ENCODE results near the gene NSMCE1. TPM values are rescaled to one million over a fixed set of nuclear protein-coding genes. Genes with fewer than 3 reads are reported as not detected.
"Not testable (repeated sequence)": the region's sequence is repeated elsewhere in the genome, so short reads cannot be mapped to it uniquely, and the experiment has no call there.

NSMCE1 gene
- total RNA-seq, 2 experiments from 2014 or later, result 31.9 to 33.9 TPM

- Histone ChIP-seq H3K27me3 (ENCODE audit: control insufficient read depth in 1 of 2, insufficient read depth in 2 of 2, low read length in 2 of 2) (no peaks in the 10 kb centered on the region), H3K36me3 (ENCODE audit: insufficient read depth, low read length) (no peaks in the 10 kb centered on the region), H3K27ac (ENCODE audit: low read depth in 1 of 2, low read length in 2 of 2) (no peak overlapping the region), H3K9me3 (ENCODE audit: control insufficient read depth in 1 of 2, insufficient read depth in 1 of 2, low read length in 2 of 2) (no peaks in the 10 kb centered on the region), H3K4me1 (ENCODE audit: insufficient read depth, low read length) (peaks cover 38% of the 10 kb centered on the region), H3K4me3 (ENCODE audit: low read length) (peak overlapping the region; percentile 9)
- intact Hi-C loops (cut with DNase I, micrococcal nuclease), result loop anchor here in 1 of 2 experiments (1.0 to 5.0 kb wide), 2 partner anchors 15 to 43 kb away; no protein-coding TSS in a partner anchor
- H3K4me3 Mint-ChIP-seq, result peak overlapping the region; percentile 70
- CTCF ChIA-PET, result interaction anchor here (0.7 to 2.8 kb wide), 5 partner anchors 19 to 95 kb away, joined by 3 to 16 read pairs (median 6); no protein-coding TSS in a partner anchor
- no peaks in the 10 kb centered on the region for H3K9me3 Mint-ChIP-seq
- peaks cover 1% of the 10 kb centered on the region for H3K36me3 Mint-ChIP-seq (ENCODE audit: low read depth)
- no peaks in the 10 kb centered on the region for H3K27me3 Mint-ChIP-seq
- POLR2A ChIA-PET, result interaction anchor here (0.6 to 4.4 kb wide), 13 partner anchors 8 to 186 kb away, joined by 3 to 33 read pairs (median 4); partner anchors contain the start of gene KDM8
- H3K27ac Mint-ChIP-seq, result peak overlapping the region; percentile 77
- H3K4me1 Mint-ChIP-seq (ENCODE audit: low read depth), result peaks cover 53% of the 10 kb centered on the region
- DNase-seq (peak in 4 of 14 experiments; percentile 28 to 57 (median 50)), ATAC-seq (ENCODE audit: poor library complexity) (peak; percentile 42)
- no peak for TF ChIP-seq CTCF (IDR thresholded peaks at IDR 0.05)
Measured at GRCh38 chr16:27273670-27274423, 5.3 kb upstream of the NSMCE1 start.

- CTCF ChIA-PET, result interaction anchor here (0.8 to 1.7 kb wide), 2 partner anchors 38 to 42 kb away, joined by 3 to 16 read pairs; no protein-coding TSS in a partner anchor
- TF ChIP-seq CTCF (IDR thresholded peaks at IDR 0.05), result no peak
- no peak for DNase-seq
- Mint-ChIP-seq H3K9me3 (no peaks in the 10 kb centered on the region), H3K4me1 (ENCODE audit: low read depth) (peaks cover 59% of the 10 kb centered on the region), H3K4me3 (peak overlapping the region; percentile 70), H3K27me3 (no peaks in the 10 kb centered on the region), H3K36me3 (ENCODE audit: low read depth) (peaks cover 7% of the 10 kb centered on the region), H3K27ac (peak overlapping the region; percentile 77)
- intact Hi-C loops (cut with DNase I, micrococcal nuclease), result loop anchor here in 1 of 2 experiments (5.0 kb wide), 1 partner anchor 44 kb away; no protein-coding TSS in a partner anchor
- Histone ChIP-seq H3K27me3 (ENCODE audit: control insufficient read depth in 1 of 2, insufficient read depth in 2 of 2, low read length in 2 of 2) (no peaks in the 10 kb centered on the region), H3K4me3 (ENCODE audit: low read length) (no peak overlapping the region), H3K4me1 (ENCODE audit: insufficient read depth, low read length) (peaks cover 39% of the 10 kb centered on the region), H3K27ac (ENCODE audit: low read depth in 1 of 2, low read length in 2 of 2) (no peak overlapping the region), H3K9me3 (ENCODE audit: control insufficient read depth in 1 of 2, insufficient read depth in 1 of 2, low read length in 2 of 2) (no peaks in the 10 kb centered on the region), H3K36me3 (ENCODE audit: insufficient read depth, low read length) (no peaks in the 10 kb centered on the region)
- ATAC-seq (ENCODE audit: poor library complexity), result no peak
- POLR2A ChIA-PET, result interaction anchor here (0.9 to 4.4 kb wide), 6 partner anchors 9 to 93 kb away, joined by 3 to 33 read pairs (median 6); no protein-coding TSS in a partner anchor
Measured at GRCh38 chr16:27273330-27273669, 4.7 kb upstream of the NSMCE1 start.

- H3K9me3 ChIP-seq (ENCODE audit: control insufficient read depth in 1 of 2, insufficient read depth in 1 of 2, low read length in 2 of 2); H3K27me3 ChIP-seq (ENCODE audit: control insufficient read depth in 1 of 2, insufficient read depth in 2 of 2, low read length in 2 of 2); H3K36me3 ChIP-seq (ENCODE audit: insufficient read depth, low read length); H3K4me3 ChIP-seq (ENCODE audit: low read length); H3K9me3 Mint-ChIP-seq; ATAC-seq (ENCODE audit: poor library complexity); H3K4me3 Mint-ChIP-seq; H3K27me3 Mint-ChIP-seq; DNase-seq; H3K27ac ChIP-seq (ENCODE audit: low read depth in 1 of 2, low read length in 2 of 2): not testable (repeated sequence)
- H3K27ac Mint-ChIP-seq, result peak overlapping the region; percentile 77
- peaks cover 65% of the 10 kb centered on the region for H3K4me1 Mint-ChIP-seq (ENCODE audit: low read depth)
- intact Hi-C loops (cut with DNase I, micrococcal nuclease), result loop anchor here in 1 of 2 experiments (5.0 kb wide), 1 partner anchor 45 kb away; no protein-coding TSS in a partner anchor
- H3K36me3 Mint-ChIP-seq (ENCODE audit: low read depth), result peaks cover 12% of the 10 kb centered on the region
- ChIA-PET POLR2A (interaction anchor here (0.7 kb wide), 1 partner anchor 10 kb away, joined by 4 read pairs; no protein-coding TSS in a partner anchor), CTCF (interaction anchor here (0.7 to 3.2 kb wide), 3 partner anchors 38 to 134 kb away, joined by 3 to 15 read pairs (median 3); no protein-coding TSS in a partner anchor)
- H3K4me1 ChIP-seq (ENCODE audit: insufficient read depth, low read length), result peaks cover 45% of the 10 kb centered on the region
Measured at GRCh38 chr16:27272697-27273096, 4.1 kb upstream of the NSMCE1 start.

Measured in CD4-positive, alpha-beta T cell (primary cell).